HepG2 (cell line): Measurements from ENCODE around the gene HHIPL1. TPM values are rescaled to one million over a fixed set of nuclear protein-coding genes. Genes with fewer than 3 reads are reported as not detected.

ENCODE experiments used
- DPF2 ChIP-seq: sonication (generic); formaldehyde crosslinking; IDR thresholded peaks from 2 replicates; pipeline ENCODE4 v1.4.0; 2020; ENCODE audit warnings: mild to moderate bottlenecking, low read depth, missing genetic modification reagents, borderline replicate concordance
- DRAP1 ChIP-seq: IDR thresholded peaks from 2 replicates; pipeline ENCODE4 v1.6.1; 2016; ENCODE audit warnings: missing genetic modification reagents, missing compliant biosample characterization
- ELF3 ChIP-seq: IDR thresholded peaks from 2 replicates; pipeline ENCODE4 v1.6.1; 2016; ENCODE audit warnings: missing genetic modification reagents, missing compliant biosample characterization
- HNRNPL ChIP-seq: fragments of 200-400 bp; formaldehyde crosslinking; IDR thresholded peaks from 2 replicates; pipeline ENCODE4 v1.6.1; 2017; ENCODE audit warnings: mild to moderate bottlenecking, low read depth, low read length
- LCORL ChIP-seq, 2 experiments: fragments of 450-650 bp in 1 of 2; sonication (generic) in 1 of 2; formaldehyde crosslinking in 1 of 2; IDR thresholded peaks; 2 replicates each; pipeline versions ENCODE4 v1.5.0 to v1.6.1; 2017 to 2020; ENCODE audit warnings: antibody characterized with exemption in 1 of 2, missing genetic modification reagents in 1 of 2
- MAX ChIP-seq: IDR thresholded peaks from 2 replicates; pipeline ENCODE4 v1.6.1; 2012; ENCODE audit warnings: inconsistent platforms
- MIER3 ChIP-seq: IDR thresholded peaks from 2 replicates; pipeline ENCODE4 v1.6.1; 2016; ENCODE audit warnings: missing compliant biosample characterization, borderline replicate concordance
- MTA1 ChIP-seq: sonication (generic); formaldehyde crosslinking; IDR thresholded peaks from 2 replicates; pipeline ENCODE4 v1.4.0; 2020; ENCODE audit warnings: missing genetic modification reagents, mild to moderate bottlenecking, borderline replicate concordance
- REPIN1 ChIP-seq: sonication (generic); formaldehyde crosslinking; IDR thresholded peaks from 2 replicates; pipeline ENCODE4 v1.8.0; 2022; ENCODE audit warnings: missing genetic modification reagents, low read depth, mild to moderate bottlenecking, borderline replicate concordance
- SALL1 ChIP-seq: sonication (generic); formaldehyde crosslinking; IDR thresholded peaks from 2 replicates; pipeline ENCODE4 v1.8.0; 2022; ENCODE audit warnings: mild to moderate bottlenecking, missing genetic modification reagents
- SAP130 ChIP-seq: IDR thresholded peaks from 2 replicates; pipeline ENCODE4 v1.6.1; 2016; ENCODE audit warnings: low read depth
- STAG1 ChIP-seq: sonication (generic); formaldehyde crosslinking; IDR thresholded peaks from 2 replicates; pipeline ENCODE4 v1.4.0; 2020; ENCODE audit warnings: missing genetic modification reagents
- TCF7 ChIP-seq: sonication (generic); IDR thresholded peaks from 2 replicates; pipeline ENCODE4 v1.6.1; 2016; ENCODE audit warnings: antibody characterized with exemption, low read depth
- XRCC5 ChIP-seq: fragments of 200-400 bp; formaldehyde crosslinking; optimal IDR thresholded peaks from 2 replicates; pipeline ENCODE3; 2017; ENCODE audit warnings: mild to moderate bottlenecking, low read length
- YY1 ChIP-seq: IDR thresholded peaks from 2 replicates; pipeline ENCODE4 v1.6.1; 2011; ENCODE audit warnings: low read length, low read depth, moderate library complexity, mild to moderate bottlenecking; ENCODE audit not compliant: insufficient read depth, insufficient replicate concordance
- ZBTB7B ChIP-seq: sonication (generic); formaldehyde crosslinking; IDR thresholded peaks from 2 replicates; pipeline ENCODE4 v1.4.0; 2020; ENCODE audit warnings: missing genetic modification reagents
- ZFP91 ChIP-seq: sonication (generic); formaldehyde crosslinking; IDR thresholded peaks from 2 replicates; pipeline ENCODE4 v1.9.0; 2022; ENCODE audit warnings: missing genetic modification reagents, mild to moderate bottlenecking, borderline replicate concordance
- ZNF280B ChIP-seq: sonication (generic); formaldehyde crosslinking; IDR thresholded peaks from 2 replicates; pipeline ENCODE4 v1.5.0; 2020; ENCODE audit warnings: missing genetic modification reagents, mild to moderate bottlenecking, borderline replicate concordance
- ZNF570 ChIP-seq: sonication (generic); formaldehyde crosslinking; IDR thresholded peaks from 2 replicates; pipeline ENCODE4 v1.4.0; 2020; ENCODE audit warnings: mild to moderate bottlenecking, missing genetic modification reagents, borderline replicate concordance
- ZNF788 ChIP-seq: sonication (generic); formaldehyde crosslinking; IDR thresholded peaks from 2 replicates; pipeline ENCODE4 v1.5.0; 2020; ENCODE audit warnings: mild to moderate bottlenecking, missing genetic modification reagents, borderline replicate concordance
- ZNF883 ChIP-seq: sonication (generic); formaldehyde crosslinking; IDR thresholded peaks from 2 replicates; pipeline ENCODE4 v1.5.1; 2020; ENCODE audit warnings: mild to moderate bottlenecking, missing genetic modification reagents; ENCODE audit errors: not compliant biosample characterization
- polyA plus RNA-seq, 8 experiments: library from polyadenylated mRNA; depleted of rRNA in 3 of 8; stranded (reverse) in 7 of 8; unstranded in 1 of 8; fragments of >200 nt; fragmentation: Illumina TruSeq in 4 of 8; extraction: Trizol in 4 of 8; gene quantifications; 2 replicates each; pipeline versions ENCODE4 v1.2.1 to v1.2.3, GENCODE V29; 2011 to 2016; ENCODE audit warnings: low read depth in 4 of 8, missing spikeins in 1 of 8, mixed read lengths in 1 of 8; ENCODE audit not compliant: insufficient read depth in 1 of 8
- total RNA-seq, 5 experiments: library from RNA; depleted of rRNA; stranded (reverse); fragments of >200 nt; fragmentation: Illumina TruSeq; extraction: Trizol; gene quantifications; 2 replicates each; pipeline ENCODE4 v1.2.3, GENCODE V29; 2016; ENCODE audit warnings: low read depth in 1 of 5

The HHIPL1 gene
- total and polyA plus RNA-seq, 2 of the 13 experiments (the other 11 are each of a cell fraction or from before 2014, with no cell fraction given), result not detected

GRCh38 chr14:99682809-99683618, 38.1 kb downstream of the HHIPL1 start (continued):
- no peak for TF ChIP-seq MIER3 (CRISPR knock-in tag)
- TF ChIP-seq REPIN1 (CRISPR knock-in tag), result 0 out of 2 replicates have a peak, but pooled peaks have one; percentile 6
- TF ChIP-seq ZFP91 (CRISPR knock-in tag), result peak; percentile 40; the same call in 1 of the 2 replicates
- peak; percentile 54; the same call in 1 of the 2 replicates for TF ChIP-seq SALL1 (CRISPR knock-in tag)
- TF ChIP-seq ZNF280B (CRISPR knock-in tag), result 0 out of 2 replicates have a peak, but pooled peaks have one; percentile 66
- no peak for TF ChIP-seq LCORL (IDR thresholded peaks at IDR 0.05)
- peak; percentile 65 for TF ChIP-seq LCORL (CRISPR knock-in tag; IDR thresholded peaks at IDR 0.05)
- TF ChIP-seq ZNF570 (CRISPR knock-in tag), result no peak
- TF ChIP-seq STAG1, result peak; percentile 78
- peak; percentile 30; the same call in 1 of the 2 replicates for TF ChIP-seq ZNF788
- 0 out of 2 replicates have a peak, but pooled peaks have one; percentile 13 for TF ChIP-seq ELF3 (CRISPR knock-in tag)
- TF ChIP-seq ZBTB7B (CRISPR knock-in tag), result peak; percentile 56; the same call in 1 of the 2 replicates
- peak; percentile 30 for TF ChIP-seq YY1
- 0 out of 2 replicates have a peak, but pooled peaks have one; percentile 42 for TF ChIP-seq MAX
- peak; percentile 50 for TF ChIP-seq ZNF883
- peak; percentile 64 for TF ChIP-seq XRCC5
- TF ChIP-seq TCF7, result no peak
- peak; percentile 64 for TF ChIP-seq SAP130
- no peak for TF ChIP-seq MTA1 (CRISPR knock-in tag)
- no peak for TF ChIP-seq DPF2 (CRISPR knock-in tag)
- no peak for TF ChIP-seq DRAP1 (CRISPR knock-in tag)
- 0 out of 2 replicates have a peak, but pooled peaks have one; percentile 39 for TF ChIP-seq HNRNPL
